Neutrophil (primary cell): Measurements from ENCODE around the gene FCF1.

ENCODE experiments used
- H3K27ac ChIP-seq: fragments of 200-600 bp; sonication (generic); 2 replicates; pipeline ENCODE4 v1.5.1; 2016; ENCODE audit warnings: mild to moderate bottlenecking, moderate library complexity
- H3K27me3 ChIP-seq: fragments of 200-600 bp; sonication (generic); 2 replicates; pipeline ENCODE4 v1.6.0; 2016; ENCODE audit warnings: mild to moderate bottlenecking
- H3K36me3 ChIP-seq: fragments of 200-600 bp; sonication (generic); 2 replicates; pipeline ENCODE4 v1.5.1; 2017
- H3K4me1 ChIP-seq, 2 experiments: fragments of 200-600 bp in 1 of 2; sonication (generic) in 1 of 2; 1 replicate in 1 of 2; 2 replicates in 1 of 2; pipeline versions ENCODE4 v1.5.1 to v1.6.1; 2013 to 2016; ENCODE audit warnings: low read depth in 1 of 2, low read length in 1 of 2, mild to moderate bottlenecking in 1 of 2, moderate library complexity in 1 of 2; ENCODE audit not compliant: control insufficient read depth in 1 of 2, insufficient read depth in 1 of 2
- H3K4me3 ChIP-seq, 2 experiments: fragments of 200-600 bp in 1 of 2; sonication (generic) in 1 of 2; 1 replicate in 1 of 2; 2 replicates in 1 of 2; pipeline ENCODE4 v1.5.1; 2013 to 2016; ENCODE audit warnings: low read depth in 1 of 2, low read length in 1 of 2, mild to moderate bottlenecking in 1 of 2, moderate library complexity in 1 of 2
- H3K9me3 ChIP-seq: fragments of 200-600 bp; sonication (generic); 2 replicates; pipeline ENCODE4 v1.5.1; 2016
- TF ChIP-seq, protein P1 (sequence below): fragments of 200-600 bp; sonication (generic); IDR thresholded peaks from 2 replicates; pipeline ENCODE4 v1.5.1; 2016; ENCODE audit warnings: antibody characterized with exemption

The FCF1 gene

DNA sequence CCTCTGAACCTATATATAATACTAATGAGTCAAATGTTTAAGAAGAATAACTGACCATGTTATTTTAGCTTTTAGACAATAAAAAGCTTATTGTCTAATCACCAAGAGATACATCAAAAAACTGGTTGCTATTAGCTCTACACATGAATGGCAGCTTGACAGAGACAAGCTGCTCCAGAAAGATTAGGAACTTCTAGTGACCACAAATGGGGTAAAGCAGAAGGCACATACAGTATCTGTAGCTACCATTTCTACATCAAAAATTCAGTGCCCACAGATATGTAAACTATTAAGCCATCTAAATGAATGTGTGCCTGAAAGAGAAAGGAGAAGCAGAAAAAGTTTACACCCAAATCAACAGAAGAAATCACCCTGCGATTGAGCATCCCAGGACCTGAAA, 2.5 kb upstream of the FCF1 start:
- Histone ChIP-seq H3K4me3 (no peak overlapping the region), H3K4me1 (peaks cover 27 to 32% of the 10 kb centered on the region in 2 experiments), H3K9me3 (no peaks in the 10 kb centered on the region), H3K36me3 (no peaks in the 10 kb centered on the region), H3K27me3 (no peaks in the 10 kb centered on the region), H3K27ac (no peak overlapping the region)
- TF ChIP-seq, protein P1, sequence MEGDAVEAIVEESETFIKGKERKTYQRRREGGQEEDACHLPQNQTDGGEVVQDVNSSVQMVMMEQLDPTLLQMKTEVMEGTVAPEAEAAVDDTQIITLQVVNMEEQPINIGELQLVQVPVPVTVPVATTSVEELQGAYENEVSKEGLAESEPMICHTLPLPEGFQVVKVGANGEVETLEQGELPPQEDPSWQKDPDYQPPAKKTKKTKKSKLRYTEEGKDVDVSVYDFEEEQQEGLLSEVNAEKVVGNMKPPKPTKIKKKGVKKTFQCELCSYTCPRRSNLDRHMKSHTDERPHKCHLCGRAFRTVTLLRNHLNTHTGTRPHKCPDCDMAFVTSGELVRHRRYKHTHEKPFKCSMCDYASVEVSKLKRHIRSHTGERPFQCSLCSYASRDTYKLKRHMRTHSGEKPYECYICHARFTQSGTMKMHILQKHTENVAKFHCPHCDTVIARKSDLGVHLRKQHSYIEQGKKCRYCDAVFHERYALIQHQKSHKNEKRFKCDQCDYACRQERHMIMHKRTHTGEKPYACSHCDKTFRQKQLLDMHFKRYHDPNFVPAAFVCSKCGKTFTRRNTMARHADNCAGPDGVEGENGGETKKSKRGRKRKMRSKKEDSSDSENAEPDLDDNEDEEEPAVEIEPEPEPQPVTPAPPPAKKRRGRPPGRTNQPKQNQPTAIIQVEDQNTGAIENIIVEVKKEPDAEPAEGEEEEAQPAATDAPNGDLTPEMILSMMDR, result no peak

DNA sequence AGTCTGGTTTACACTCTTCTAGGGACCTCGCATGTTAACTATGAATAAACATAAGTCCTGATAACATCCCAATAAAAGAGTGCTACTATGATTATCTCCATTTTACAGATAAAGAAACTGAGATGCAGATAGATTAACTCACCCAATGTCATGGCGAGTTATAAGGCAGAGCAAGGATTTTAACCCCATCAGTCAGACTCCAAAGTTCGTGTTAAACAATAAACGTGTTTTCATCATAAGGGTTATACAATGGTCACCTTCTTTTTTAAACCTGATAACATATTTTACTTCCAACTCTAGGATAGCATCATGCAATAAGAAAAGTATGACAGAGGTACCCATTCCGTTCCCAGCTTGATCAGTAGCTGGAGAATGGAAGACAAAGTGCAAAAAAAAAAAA, 1.3 kb upstream of the FCF1 start:
- Histone ChIP-seq H3K9me3 (no peaks in the 10 kb centered on the region), H3K4me3 (peak overlapping the region in 1 of 2 experiments; percentile 80)

DNA sequence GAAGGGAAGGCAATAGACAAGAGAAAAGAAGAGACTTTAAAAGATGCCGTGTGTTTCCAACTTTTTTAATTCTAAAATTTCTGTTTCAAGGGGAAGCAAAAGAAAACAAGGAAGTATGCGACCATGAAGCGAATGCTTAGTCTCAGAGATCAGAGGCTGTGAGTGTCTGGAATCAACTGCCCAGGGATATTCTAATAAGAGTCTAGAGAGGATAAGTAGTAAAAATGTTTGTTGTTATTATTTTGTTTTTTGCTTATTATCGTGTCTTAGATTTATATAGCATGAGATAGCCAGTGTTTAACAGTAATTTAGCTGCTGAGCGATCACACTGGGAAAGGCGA, 421 bp downstream of the FCF1 start:
- H3K4me3 ChIP-seq, result peak overlapping the region; percentile 80 to 88
- TF ChIP-seq, protein P1, result no peak
- H3K27ac ChIP-seq, result peak overlapping the region; percentile 92
- H3K36me3 ChIP-seq, result peaks cover 21% of the 10 kb centered on the region
- H3K9me3 ChIP-seq, result no peaks in the 10 kb centered on the region
- no peaks in the 10 kb centered on the region for H3K27me3 ChIP-seq
- peaks cover 27 to 32% of the 10 kb centered on the region in 2 experiments for H3K4me1 ChIP-seq

More for the DNA sequence above, 1.3 kb upstream of the FCF1 start:
- no peaks in the 10 kb centered on the region for H3K27me3 ChIP-seq
- H3K36me3 ChIP-seq, result peaks cover 10% of the 10 kb centered on the region
- TF ChIP-seq, protein P1, result no peak
- H3K27ac ChIP-seq, result no peak overlapping the region
- H3K4me1 ChIP-seq, result peaks cover 27 to 32% of the 10 kb centered on the region in 2 experiments

DNA sequence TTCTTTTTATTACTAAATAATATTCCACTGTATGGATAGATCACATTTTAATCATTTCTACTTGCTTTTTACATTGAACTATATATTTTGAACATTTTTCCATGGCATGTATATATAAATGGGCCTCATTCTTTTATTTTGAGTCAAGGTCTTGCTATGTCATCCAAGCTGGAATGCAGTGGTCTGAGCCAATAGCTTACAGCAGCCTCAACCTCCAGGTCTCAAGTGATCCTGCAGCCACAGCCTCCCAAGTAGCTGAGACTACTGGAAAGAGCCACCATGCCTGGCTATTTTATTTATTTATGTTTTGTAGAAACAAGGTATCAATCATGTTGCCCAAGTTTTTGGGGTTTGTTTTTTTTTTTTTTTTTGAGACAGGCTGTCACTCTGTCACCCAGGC, 7.6 kb downstream of the FCF1 start:
- Histone ChIP-seq H3K27me3 (no peaks in the 10 kb centered on the region), H3K4me3 (no peak overlapping the region), H3K27ac (no peak overlapping the region), H3K36me3 (peaks cover 47% of the 10 kb centered on the region), H3K9me3 (no peaks in the 10 kb centered on the region), H3K4me1 (no peaks in the 10 kb centered on the region)
- TF ChIP-seq, protein P1, result no peak

DNA sequence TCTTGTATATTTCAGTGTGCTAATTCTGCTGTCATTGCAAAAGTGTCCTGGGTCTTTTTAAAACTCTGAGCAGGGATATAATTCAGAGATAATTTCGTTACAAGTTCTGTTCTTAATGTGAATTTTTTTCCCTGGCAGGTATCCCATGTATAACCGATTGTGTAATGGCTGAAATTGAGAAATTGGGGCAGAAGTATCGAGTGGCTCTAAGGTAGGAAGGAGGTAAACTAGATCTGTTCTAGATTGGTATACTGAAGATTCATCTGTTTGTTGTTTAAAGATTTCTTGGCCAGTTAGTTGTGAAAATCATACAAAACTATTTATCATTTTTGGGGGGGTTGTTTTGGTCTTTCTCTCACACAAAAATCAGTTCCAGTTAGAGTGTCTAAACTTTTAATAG, 10.2 kb downstream of the FCF1 start:
- no peaks in the 10 kb centered on the region for H3K9me3 ChIP-seq
- no peak overlapping the region for H3K4me3 ChIP-seq
- TF ChIP-seq, protein P1, result no peak
- H3K27ac ChIP-seq, result no peak overlapping the region
- H3K4me1 ChIP-seq, result no peaks in the 10 kb centered on the region
- H3K36me3 ChIP-seq, result peaks cover 28% of the 10 kb centered on the region
- H3K27me3 ChIP-seq, result no peaks in the 10 kb centered on the region

DNA sequence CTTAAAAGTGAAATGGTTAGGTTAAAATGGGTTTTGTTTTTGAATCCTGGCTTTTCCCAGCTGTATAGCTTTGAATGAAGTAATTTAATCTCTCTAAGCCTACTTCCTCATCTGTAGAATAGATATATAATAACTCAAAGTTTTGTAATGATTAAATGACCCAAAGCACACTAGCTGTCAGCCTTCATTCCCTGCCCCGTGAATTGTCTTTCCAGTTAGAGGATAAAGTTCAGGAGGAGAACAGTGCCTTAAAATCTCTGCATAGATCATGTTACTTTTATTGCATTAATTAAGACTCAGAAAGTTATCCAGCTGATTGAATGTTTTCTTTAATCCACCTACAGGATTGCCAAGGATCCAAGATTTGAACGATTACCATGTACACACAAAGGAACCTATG, 19.4 kb downstream of the FCF1 start:
- Histone ChIP-seq H3K36me3 (peaks cover 56% of the 10 kb centered on the region), H3K27ac (no peak overlapping the region), H3K4me1 (no peaks in the 10 kb centered on the region), H3K27me3 (no peaks in the 10 kb centered on the region), H3K4me3 (no peak overlapping the region), H3K9me3 (no peaks in the 10 kb centered on the region)
- TF ChIP-seq, protein P1, result no peak
